ENCODE measurements around the gene FLT3LG. TPM values are rescaled to one million over a fixed set of nuclear protein-coding genes. Genes with fewer than 3 reads are reported as not detected.

Gene FLT3LG
- total RNA-seq, 1 donor from 2014 or later = 1.4 TPM

GRCh38 chr19:49481020-49481683 is 7.1 kb downstream of the FLT3LG start:
- H3K27ac Mint-ChIP-seq (ENCODE audit: unreplicated experiment) = peak overlapping the region; percentile 67
- no peak for DNase-seq (ENCODE audit: low spot score)
- H3K4me1 Mint-ChIP-seq (ENCODE audit: unreplicated experiment) = peaks cover 7% of the 10 kb centered on the region
- no peak for TF ChIP-seq CTCF (IDR thresholded peaks at IDR 0.05; ENCODE audit: unreplicated experiment)
- H3K4me3 Mint-ChIP-seq (ENCODE audit: unreplicated experiment) = peak overlapping the region; percentile 77
- no peaks in the 10 kb centered on the region for H3K9me3 Mint-ChIP-seq (ENCODE audit: unreplicated experiment)
- H3K27me3 Mint-ChIP-seq (ENCODE audit: unreplicated experiment) = no peaks in the 10 kb centered on the region
- H3K36me3 Mint-ChIP-seq (ENCODE audit: low read depth, unreplicated experiment) = no peaks in the 10 kb centered on the region

- no peak for DNase-seq (ENCODE audit: low spot score)
- H3K4me3 Mint-ChIP-seq (ENCODE audit: unreplicated experiment) = no peak overlapping the region
- H3K27me3 Mint-ChIP-seq (ENCODE audit: unreplicated experiment) = peaks cover 21% of the 10 kb centered on the region
- peaks cover 19% of the 10 kb centered on the region for H3K36me3 Mint-ChIP-seq (ENCODE audit: low read depth, unreplicated experiment)
- peaks cover 23% of the 10 kb centered on the region for H3K4me1 Mint-ChIP-seq (ENCODE audit: unreplicated experiment)
- TF ChIP-seq CTCF (IDR thresholded peaks at IDR 0.05; ENCODE audit: unreplicated experiment) = no peak
- H3K27ac Mint-ChIP-seq (ENCODE audit: unreplicated experiment) = peak overlapping the region; percentile 64
- H3K9me3 Mint-ChIP-seq (ENCODE audit: unreplicated experiment) = no peaks in the 10 kb centered on the region
Observed at GRCh38 chr19:49486232-49486631, 12.2 kb downstream of the FLT3LG start.

- Mint-ChIP-seq H3K4me3 (ENCODE audit: unreplicated experiment) (peak overlapping the region; percentile 100), H3K27ac (ENCODE audit: unreplicated experiment) (peak overlapping the region; percentile 95), H3K36me3 (ENCODE audit: low read depth, unreplicated experiment) (peaks cover 23% of the 10 kb centered on the region), H3K27me3 (ENCODE audit: unreplicated experiment) (peaks cover 21% of the 10 kb centered on the region), H3K9me3 (ENCODE audit: unreplicated experiment) (no peaks in the 10 kb centered on the region), H3K4me1 (ENCODE audit: unreplicated experiment) (peaks cover 22% of the 10 kb centered on the region)
- DNase-seq (ENCODE audit: low spot score) = no peak
- TF ChIP-seq CTCF (IDR thresholded peaks at IDR 0.05; ENCODE audit: unreplicated experiment) = no peak
Observed at GRCh38 chr19:49486710-49487276, 12.8 kb downstream of the FLT3LG start.

GRCh38 chr19:49487277-49488045 is 13.4 kb downstream of the FLT3LG start, which contains the start of gene RPL13A:
RPL13A (plus strand) TSS chr19:49487608; CDS start chr19:49487630, 22 bp downstream.
- no peaks in the 10 kb centered on the region for H3K9me3 Mint-ChIP-seq (ENCODE audit: unreplicated experiment)
- peaks cover 22% of the 10 kb centered on the region for H3K4me1 Mint-ChIP-seq (ENCODE audit: unreplicated experiment)
- peak within 1 kb of the TSS; percentile 100 for H3K4me3 Mint-ChIP-seq (ENCODE audit: unreplicated experiment)
- no peak for TF ChIP-seq CTCF (IDR thresholded peaks at IDR 0.05; ENCODE audit: unreplicated experiment)
- peak within 1 kb of the TSS; percentile 95 for H3K27ac Mint-ChIP-seq (ENCODE audit: unreplicated experiment)
- peaks cover 21% of the 10 kb centered on the region for H3K27me3 Mint-ChIP-seq (ENCODE audit: unreplicated experiment)
- H3K36me3 Mint-ChIP-seq (ENCODE audit: low read depth, unreplicated experiment) = peaks cover 30% of the 10 kb centered on the region
- DNase-seq (ENCODE audit: low spot score) = peak; percentile 99

Data from endothelial cell (in vitro differentiated cells).